Fibroblast of lung (primary cell): ENCODE results near the gene ASPHD2. TPM values are rescaled to one million over a fixed set of nuclear protein-coding genes. Genes with fewer than 3 reads are reported as not detected.
"Not testable (repeated sequence)": the region's sequence is repeated elsewhere in the genome, so short reads cannot be mapped to it uniquely, and the experiment has no call there.

Experiments
- DNase-seq, 2 donors: peaks; one replicate each; pipeline versions ENCODE4 v3.0.0 to v3.0.0-alpha.2; 2010; ENCODE audit warnings: low read depth in 2 of 2
- H2AFZ ChIP-seq: 2 replicates; pipeline ENCODE4 v1.5.1; 2012; ENCODE audit warnings: low read length, control low read depth, inconsistent platforms
- H3K27ac ChIP-seq: 2 replicates; pipeline ENCODE4 v1.5.1; 2011; ENCODE audit warnings: low read length, control low read depth; ENCODE audit not compliant: insufficient read depth
- H3K27me3 ChIP-seq: 2 replicates; pipeline ENCODE4 v1.5.1; 2011; ENCODE audit warnings: mild to moderate bottlenecking, low read length; ENCODE audit not compliant: control insufficient read depth, insufficient read depth
- H3K36me3 ChIP-seq: 2 replicates; pipeline ENCODE4 v1.5.1; 2011; ENCODE audit warnings: low read length; ENCODE audit not compliant: control insufficient read depth, insufficient read depth
- H3K4me1 ChIP-seq: 2 replicates; pipeline ENCODE4 v1.5.1; 2011; ENCODE audit warnings: low read length; ENCODE audit not compliant: control insufficient read depth, insufficient read depth; ENCODE audit errors: extremely low read depth
- H3K4me2 ChIP-seq: 2 replicates; pipeline ENCODE4 v1.5.1; 2011; ENCODE audit warnings: low read length, control low read depth; ENCODE audit not compliant: insufficient read depth; ENCODE audit errors: extremely low read depth
- H3K4me3 ChIP-seq, 4 experiments: fragments of 200-600 bp in 1 of 4; sonication (generic) in 1 of 4; replicated peaks in 1 of 4; 2 replicates each; pipeline ENCODE4 v1.5.1; 2011 to 2016; ENCODE audit warnings: low read length in 4 of 4, low read depth in 3 of 4, mild to moderate bottlenecking in 3 of 4, control low read depth in 2 of 4, inconsistent platforms in 1 of 4, mixed read lengths in 1 of 4; ENCODE audit not compliant: insufficient read depth in 1 of 4; ENCODE audit errors: control extremely low read depth in 1 of 4
- H3K79me2 ChIP-seq: 2 replicates; pipeline ENCODE4 v1.5.1; 2012; ENCODE audit warnings: mild to moderate bottlenecking, low read length, inconsistent platforms; ENCODE audit not compliant: control insufficient read depth, insufficient read depth
- H3K9ac ChIP-seq: 2 replicates; pipeline ENCODE4 v1.5.1; 2011; ENCODE audit warnings: mild to moderate bottlenecking, low read length, control low read depth; ENCODE audit not compliant: insufficient read depth
- H3K9me3 ChIP-seq: 2 replicates; pipeline ENCODE4 v1.5.1; 2012; ENCODE audit warnings: low read depth, low read length; ENCODE audit not compliant: control insufficient read depth, insufficient read depth
- H4K20me1 ChIP-seq: 2 replicates; pipeline ENCODE4 v1.5.1; 2011; ENCODE audit warnings: low read length; ENCODE audit not compliant: control insufficient read depth, insufficient read depth; ENCODE audit errors: extremely low read depth
- CTCF ChIP-seq, 2 donors: IDR thresholded peaks in 1 of 2; conservative IDR thresholded peaks in 1 of 2; 1 replicate in 1 of 2; 2 replicates in 1 of 2; pipeline ENCODE4 v1.5.1; 2011 to 2012; ENCODE audit warnings: low read length in 2 of 2, control low read depth in 1 of 2, inconsistent platforms in 1 of 2, low read depth in 1 of 2, mild to moderate bottlenecking in 1 of 2
- EZH2 ChIP-seq: IDR thresholded peaks from 2 replicates; pipeline ENCODE4 v1.5.1; 2012; ENCODE audit warnings: low read length, control low read depth, mild to moderate bottlenecking; ENCODE audit errors: missing control alignments
- polyA plus RNA-seq, 2 donors: library from polyadenylated mRNA; depleted of rRNA in 1 of 2; stranded (reverse) in 1 of 2; unstranded in 1 of 2; fragments of >200 nt; gene quantifications; 2 replicates each; pipeline ENCODE4 v1.2.1, GENCODE V29; 2011 to 2012; ENCODE audit warnings: missing spikeins in 1 of 2
- total RNA-seq: library from RNA; depleted of rRNA; stranded (reverse); fragments of >200 nt; gene quantifications from 2 replicates; pipeline ENCODE4 v1.2.1, GENCODE V29; 2014

ASPHD2 gene
- total and polyA plus RNA-seq, 2 donors (not counting 1 experiment from before 2014, with no cell fraction given): 0.42 to 1.7 TPM

GRCh38 chr22:26437694-26438392 lies 8.8 kb downstream of the ASPHD2 start:
- DNase-seq: no peak
- TF ChIP-seq EZH2 (no peak), CTCF (conservative IDR thresholded peaks at IDR 0.05 in 1 of 2, IDR thresholded peaks at IDR 0.05 in 1 of 2; ENCODE audit: low read depth in 1 of 2, low read length in 2 of 2) (no peak)
- H3K4me2 ChIP-seq: no peak overlapping the region
- H2AFZ ChIP-seq: no peak overlapping the region
- H3K27me3 ChIP-seq: no peaks in the 10 kb centered on the region
- no peaks in the 10 kb centered on the region for H3K4me1 ChIP-seq
- H3K36me3 ChIP-seq: no peaks in the 10 kb centered on the region
- no peak overlapping the region for H3K4me3 ChIP-seq
- no peaks in the 10 kb centered on the region for H4K20me1 ChIP-seq
- no peak overlapping the region for H3K27ac ChIP-seq
- no peak overlapping the region for H3K9ac ChIP-seq
- no peaks in the 10 kb centered on the region for H3K9me3 ChIP-seq
- H3K79me2 ChIP-seq: no peaks in the 10 kb centered on the region

GRCh38 chr22:26438776-26439175 lies 9.7 kb downstream of the ASPHD2 start:
- not testable (repeated sequence) for H2AFZ ChIP-seq, H3K4me1 ChIP-seq, DNase-seq, H3K79me2 ChIP-seq, H3K27ac ChIP-seq, H3K4me2 ChIP-seq, H3K9ac ChIP-seq, H3K4me3 ChIP-seq, H3K27me3 ChIP-seq, H3K36me3 ChIP-seq, H4K20me1 ChIP-seq, H3K9me3 ChIP-seq

GRCh38 chr22:26439559-26439958 lies 10.5 kb downstream of the ASPHD2 start:
- DNase-seq: no peak
- Histone ChIP-seq H3K4me2 (no peak overlapping the region), H3K79me2 (no peaks in the 10 kb centered on the region), H3K4me1 (no peaks in the 10 kb centered on the region), H4K20me1 (no peaks in the 10 kb centered on the region), H3K9me3 (no peaks in the 10 kb centered on the region), H3K27ac (no peak overlapping the region), H3K36me3 (no peaks in the 10 kb centered on the region), H3K9ac (no peak overlapping the region), H2AFZ (no peak overlapping the region), H3K4me3 (no peak overlapping the region), H3K27me3 (no peaks in the 10 kb centered on the region)
- TF ChIP-seq EZH2 (no peak), CTCF (conservative IDR thresholded peaks at IDR 0.05 in 1 of 2, IDR thresholded peaks at IDR 0.05 in 1 of 2; ENCODE audit: low read depth in 1 of 2, low read length in 2 of 2) (no peak)
